ENCODE results near the gene PALM. TPM values are rescaled to one million over a fixed set of nuclear protein-coding genes. Genes with fewer than 3 reads are reported as not detected.

The PALM gene
- total RNA-seq, 4 donors from 2014 or later: 21.5 to 111 (median 53.0) TPM

- Histone ChIP-seq H3K4me3 (no peak overlapping the region), H3K36me3 (no peaks in the 10 kb centered on the region), H3K27ac (no peak overlapping the region), H3K27me3 (peaks cover 20% of the 10 kb centered on the region), H3K9me3 (peaks cover 0 to 26% (median 0%) of the 10 kb centered on the region in 3 donors), H3K4me1 (no peaks in the 10 kb centered on the region)
- no peak for TF ChIP-seq EP300 (IDR thresholded peaks at IDR 0.05)
- no peak for TF ChIP-seq CTCF (IDR thresholded peaks at IDR 0.05)
- TF ChIP-seq POLR2AphosphoS5 (IDR thresholded peaks at IDR 0.05): no peak
- TF ChIP-seq POLR2A (IDR thresholded peaks at IDR 0.05): no peak
- no peak for ATAC-seq
Observed at GRCh38 chr19:756236-756635, 47.5 kb downstream of the PALM start.

- WGBS, 2 donors (ENCODE audit: low coverage in 1 of 2): no CpG with 5 or more reads among the region's 36 CpGs
Observed at GRCh38 chr19:756821-757688, 48.3 kb downstream of the PALM start.

GRCh38 chr19:757811-758668, 49.3 kb downstream of the PALM start:
- TF ChIP-seq CTCF (IDR thresholded peaks at IDR 0.05): no peak
- no peak for TF ChIP-seq EP300 (IDR thresholded peaks at IDR 0.05)
- no peak for TF ChIP-seq POLR2A (IDR thresholded peaks at IDR 0.05)
- no peak for TF ChIP-seq POLR2AphosphoS5 (IDR thresholded peaks at IDR 0.05)
- no CpG with 5 or more reads among the region's 50 CpGs for WGBS, 2 donors (ENCODE audit: low coverage in 1 of 2)
- Histone ChIP-seq H3K9me3 (peaks cover 0 to 31% (median 0%) of the 10 kb centered on the region in 3 donors), H3K27me3 (peaks cover 8% of the 10 kb centered on the region), H3K27ac (no peak overlapping the region), H3K36me3 (no peaks in the 10 kb centered on the region), H3K4me3 (no peak overlapping the region), H3K4me1 (no peaks in the 10 kb centered on the region)
- no peak for ATAC-seq

More at GRCh38 chr19:756821-757688, 48.3 kb downstream of the PALM start:
- H3K27me3 ChIP-seq: peaks cover 18% of the 10 kb centered on the region
- H3K27ac ChIP-seq: no peak overlapping the region
- ATAC-seq: no peak
- H3K4me1 ChIP-seq: no peaks in the 10 kb centered on the region
- no peaks in the 10 kb centered on the region for H3K36me3 ChIP-seq
- TF ChIP-seq EP300 (IDR thresholded peaks at IDR 0.05) (no peak), POLR2A (IDR thresholded peaks at IDR 0.05) (no peak), CTCF (IDR thresholded peaks at IDR 0.05) (no peak), POLR2AphosphoS5 (IDR thresholded peaks at IDR 0.05) (no peak)
- H3K4me3 ChIP-seq: no peak overlapping the region
- H3K9me3 ChIP-seq: peaks cover 0 to 31% (median 0%) of the 10 kb centered on the region in 3 donors

- Histone ChIP-seq H3K4me3 (no peak overlapping the region), H3K36me3 (no peaks in the 10 kb centered on the region), H3K27me3 (peaks cover 38% of the 10 kb centered on the region), H3K9me3 (peaks cover 0 to 23% (median 0%) of the 10 kb centered on the region in 3 donors), H3K27ac (no peak overlapping the region), H3K4me1 (no peaks in the 10 kb centered on the region)
- no peak for TF ChIP-seq EP300 (IDR thresholded peaks at IDR 0.05)
- no peak for TF ChIP-seq CTCF (IDR thresholded peaks at IDR 0.05)
- no peak for TF ChIP-seq POLR2A (IDR thresholded peaks at IDR 0.05)
- no peak for TF ChIP-seq POLR2AphosphoS5 (IDR thresholded peaks at IDR 0.05)
- no peak for ATAC-seq
- 91 to 97% methylated on average over 5 to 10 of the region's 10 CpGs for WGBS, 2 donors (ENCODE audit: low coverage in 1 of 2)
Observed at GRCh38 chr19:763181-763580, 54.4 kb downstream of the PALM start.
